HepG2 (cell line): ENCODE measurements around the gene TNXB.
A peak's percentile ranks its signal among the peaks of the same experiment; 100 is the strongest.

Source experiments
- CTCF ChIP-seq: sonication (generic); formaldehyde crosslinking; IDR thresholded peaks from 2 replicates; pipeline ENCODE4 v1.5.0; 2020; ENCODE audit warnings: mild to moderate bottlenecking, missing genetic modification reagents, moderate library complexity
- ESRRA ChIP-seq: sonication (generic); formaldehyde crosslinking; IDR thresholded peaks from 2 replicates; pipeline ENCODE4 v1.5.1; 2020; ENCODE audit warnings: mild to moderate bottlenecking, low read depth, missing genetic modification reagents
- FOSL1 ChIP-seq: sonication (generic); formaldehyde crosslinking; IDR thresholded peaks from 2 replicates; pipeline ENCODE4 v1.9.0; 2021; ENCODE audit warnings: missing genetic modification reagents, borderline replicate concordance
- JUND ChIP-seq: sonication (generic); formaldehyde crosslinking; IDR thresholded peaks from 2 replicates; pipeline ENCODE4 v1.8.0; 2022; ENCODE audit warnings: mild to moderate bottlenecking, missing genetic modification reagents
- PHF5A ChIP-seq: IDR thresholded peaks from one replicate; pipeline ENCODE4 v1.6.1; 2018; ENCODE audit warnings: low read depth, missing genetic modification reagents; ENCODE audit not compliant: unreplicated experiment
- SSRP1 ChIP-seq: IDR thresholded peaks from 2 replicates; pipeline ENCODE4 v1.6.1; 2016; ENCODE audit warnings: control low read depth
- TBP ChIP-seq: sonication (generic); formaldehyde crosslinking; IDR thresholded peaks from 2 replicates; pipeline ENCODE4 v1.5.0; 2020; ENCODE audit warnings: missing genetic modification reagents
- ZNF616 ChIP-seq: sonication (generic); formaldehyde crosslinking; IDR thresholded peaks from 2 replicates; pipeline ENCODE4 v1.5.0; 2020; ENCODE audit warnings: low read depth, mild to moderate bottlenecking, missing genetic modification reagents
- ZNF776 ChIP-seq: sonication (generic); formaldehyde crosslinking; IDR thresholded peaks from 2 replicates; pipeline ENCODE4 v1.4.0; 2020; ENCODE audit warnings: mild to moderate bottlenecking, missing genetic modification reagents
- TF ChIP-seq, protein P1 (sequence below): sonication (generic); formaldehyde crosslinking; IDR thresholded peaks from 2 replicates; pipeline ENCODE4 v1.4.0; 2020; ENCODE audit warnings: missing genetic modification reagents, low read depth, mild to moderate bottlenecking, borderline replicate concordance

DNA sequence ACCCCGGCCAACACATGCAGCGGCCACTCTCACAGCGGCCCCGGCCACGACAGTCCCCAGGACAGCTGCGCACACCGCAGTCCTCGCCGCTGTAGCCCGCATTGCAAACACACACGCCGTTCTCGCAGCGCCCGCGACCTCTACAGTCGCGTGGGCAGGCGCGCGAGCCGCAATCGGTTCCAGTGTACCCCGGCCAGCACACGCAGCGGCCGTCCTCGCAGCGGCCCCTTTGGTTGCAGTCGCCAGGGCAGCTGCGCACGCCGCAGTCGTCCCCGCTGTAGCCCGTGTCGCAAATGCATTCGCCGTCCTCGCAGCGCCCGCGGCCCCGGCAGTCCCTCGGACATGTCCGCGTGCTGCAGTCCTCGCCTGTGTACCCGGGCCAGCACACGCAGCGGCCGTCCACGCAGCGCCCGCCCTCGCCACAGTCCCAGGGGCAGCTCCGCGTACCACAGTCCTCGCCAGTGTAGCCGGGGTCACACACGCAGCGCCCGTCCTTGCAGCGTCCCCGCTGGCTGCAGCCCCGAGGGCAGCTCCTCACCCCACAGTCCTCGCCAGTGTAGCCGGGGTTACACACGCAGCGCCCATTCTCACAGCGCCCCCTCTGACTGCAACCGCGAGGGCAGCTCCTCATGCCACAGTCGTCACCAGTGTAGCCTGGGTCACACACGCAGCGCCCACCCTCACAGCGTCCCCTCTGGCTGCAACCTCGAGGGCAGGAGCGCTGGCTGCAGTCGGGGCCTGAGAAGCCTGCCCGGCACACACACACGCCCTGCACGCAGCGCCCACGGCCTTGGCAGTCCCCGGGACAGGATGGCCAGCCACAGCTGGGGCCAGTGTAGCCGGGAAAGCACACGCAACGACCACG is 12.5 kb downstream of the TNXB start:
- TF ChIP-seq ZNF776 (peak; percentile 71; the same call in 1 of the 2 replicates), CTCF (CRISPR knock-in tag) (peak; percentile 39), FOSL1 (CRISPR knock-in tag) (no peak), PHF5A (CRISPR knock-in tag) (no peak), TBP (CRISPR knock-in tag) (no peak), ZNF616 (CRISPR knock-in tag) (no peak), SSRP1 (CRISPR knock-in tag) (no peak), JUND (CRISPR knock-in tag) (no peak), ESRRA (no peak)
- TF ChIP-seq, protein P1, sequence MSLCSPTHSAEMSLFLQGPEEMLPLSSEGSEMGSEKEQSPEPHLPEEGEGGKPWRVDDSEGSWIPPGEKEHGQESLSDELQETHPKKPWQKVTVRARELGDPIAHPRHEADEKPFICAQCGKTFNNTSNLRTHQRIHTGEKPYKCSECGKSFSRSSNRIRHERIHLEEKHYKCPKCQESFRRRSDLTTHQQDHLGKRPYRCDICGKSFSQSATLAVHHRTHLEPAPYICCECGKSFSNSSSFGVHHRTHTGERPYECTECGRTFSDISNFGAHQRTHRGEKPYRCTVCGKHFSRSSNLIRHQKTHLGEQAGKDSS (CRISPR knock-in tag), result no peak
